ENCODE results near the gene NAGLU. TPM values are rescaled to one million over a fixed set of nuclear protein-coding genes. Genes with fewer than 3 reads are reported as not detected.

NAGLU gene
- total and polyA plus RNA-seq, 10 of the 15 experiments (the other 5 are each of a cell fraction or from before 2014, with no cell fraction given): 0.23 to 27.5 (median 8.9) TPM

DNA sequence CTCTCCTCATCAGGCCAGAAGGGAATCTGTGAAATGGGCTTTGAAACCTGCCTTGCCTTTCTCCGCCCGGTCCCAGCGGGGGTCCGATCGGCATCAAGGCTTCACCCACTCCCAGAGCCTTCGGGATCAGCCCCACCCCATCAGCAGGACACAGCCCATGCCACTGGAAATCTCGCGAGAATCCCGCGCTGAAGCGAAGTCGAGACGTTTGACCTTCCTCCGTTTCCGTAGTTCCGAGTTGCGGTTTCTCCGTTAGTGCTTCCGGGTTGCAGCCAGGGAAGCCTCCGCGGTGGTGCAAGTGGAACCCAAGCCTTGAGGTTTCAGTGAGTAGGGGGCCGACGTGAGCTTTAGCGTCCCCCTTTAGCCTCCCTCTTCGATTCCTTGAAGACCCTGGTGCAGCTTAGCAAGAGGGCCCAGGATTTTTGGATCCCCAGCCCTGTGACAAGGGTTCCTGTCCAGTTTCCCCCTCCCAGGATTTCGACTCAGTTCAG, 25.9 kb downstream of the NAGLU start, which contains the start of gene COASY (continued):
- TF ChIP-seq, protein P1, sequence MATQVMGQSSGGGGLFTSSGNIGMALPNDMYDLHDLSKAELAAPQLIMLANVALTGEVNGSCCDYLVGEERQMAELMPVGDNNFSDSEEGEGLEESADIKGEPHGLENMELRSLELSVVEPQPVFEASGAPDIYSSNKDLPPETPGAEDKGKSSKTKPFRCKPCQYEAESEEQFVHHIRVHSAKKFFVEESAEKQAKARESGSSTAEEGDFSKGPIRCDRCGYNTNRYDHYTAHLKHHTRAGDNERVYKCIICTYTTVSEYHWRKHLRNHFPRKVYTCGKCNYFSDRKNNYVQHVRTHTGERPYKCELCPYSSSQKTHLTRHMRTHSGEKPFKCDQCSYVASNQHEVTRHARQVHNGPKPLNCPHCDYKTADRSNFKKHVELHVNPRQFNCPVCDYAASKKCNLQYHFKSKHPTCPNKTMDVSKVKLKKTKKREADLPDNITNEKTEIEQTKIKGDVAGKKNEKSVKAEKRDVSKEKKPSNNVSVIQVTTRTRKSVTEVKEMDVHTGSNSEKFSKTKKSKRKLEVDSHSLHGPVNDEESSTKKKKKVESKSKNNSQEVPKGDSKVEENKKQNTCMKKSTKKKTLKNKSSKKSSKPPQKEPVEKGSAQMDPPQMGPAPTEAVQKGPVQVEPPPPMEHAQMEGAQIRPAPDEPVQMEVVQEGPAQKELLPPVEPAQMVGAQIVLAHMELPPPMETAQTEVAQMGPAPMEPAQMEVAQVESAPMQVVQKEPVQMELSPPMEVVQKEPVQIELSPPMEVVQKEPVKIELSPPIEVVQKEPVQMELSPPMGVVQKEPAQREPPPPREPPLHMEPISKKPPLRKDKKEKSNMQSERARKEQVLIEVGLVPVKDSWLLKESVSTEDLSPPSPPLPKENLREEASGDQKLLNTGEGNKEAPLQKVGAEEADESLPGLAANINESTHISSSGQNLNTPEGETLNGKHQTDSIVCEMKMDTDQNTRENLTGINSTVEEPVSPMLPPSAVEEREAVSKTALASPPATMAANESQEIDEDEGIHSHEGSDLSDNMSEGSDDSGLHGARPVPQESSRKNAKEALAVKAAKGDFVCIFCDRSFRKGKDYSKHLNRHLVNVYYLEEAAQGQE (IDR thresholded peaks at IDR 0.05; ENCODE audit: low read depth, low read length): no peak
- TF ChIP-seq ASH2L (IDR thresholded peaks at IDR 0.05; ENCODE audit: borderline replicate concordance, low read depth) (no peak), RFX5 (IDR thresholded peaks at IDR 0.05; ENCODE audit: low read depth, low read length) (no peak), SIX5 (IDR thresholded peaks at IDR 0.05; ENCODE audit: low read depth, low read length, severe bottlenecking) (peak; percentile 58), MEF2A (IDR thresholded peaks at IDR 0.05; ENCODE audit: insufficient read depth, low read depth, low read length) (0 out of 2 replicates have a peak, but pooled peaks have one; percentile 46), BHLHE40 (IDR thresholded peaks at IDR 0.05; ENCODE audit: borderline replicate concordance in 1 of 2, low read depth in 2 of 2, low read length in 1 of 2) (peak; percentile 15 to 51; a peak in 1 of 4 replicates), NBN (IDR thresholded peaks at IDR 0.05) (peak; percentile 64; the same call in 1 of the 2 replicates), BRCA1 (IDR thresholded peaks at IDR 0.05; ENCODE audit: low read depth, low read length) (peak; percentile 95), SMAD5 (IDR thresholded peaks at IDR 0.05; ENCODE audit: low read depth) (peak; percentile 69), HDGF (IDR thresholded peaks at IDR 0.05) (no peak), HDAC2 (IDR thresholded peaks at IDR 0.05) (no peak), CHD4 (IDR thresholded peaks at IDR 0.05) (no peak), RB1 (IDR thresholded peaks at IDR 0.05; ENCODE audit: borderline replicate concordance) (no peak), WRNIP1 (IDR thresholded peaks at IDR 0.05; ENCODE audit: borderline replicate concordance, low read depth, low read length) (no peak), SPI1 (IDR thresholded peaks at IDR 0.05; ENCODE audit: borderline replicate concordance, insufficient read depth, low read depth, low read length) (no peak)
- TF ChIP-seq, protein P2, sequence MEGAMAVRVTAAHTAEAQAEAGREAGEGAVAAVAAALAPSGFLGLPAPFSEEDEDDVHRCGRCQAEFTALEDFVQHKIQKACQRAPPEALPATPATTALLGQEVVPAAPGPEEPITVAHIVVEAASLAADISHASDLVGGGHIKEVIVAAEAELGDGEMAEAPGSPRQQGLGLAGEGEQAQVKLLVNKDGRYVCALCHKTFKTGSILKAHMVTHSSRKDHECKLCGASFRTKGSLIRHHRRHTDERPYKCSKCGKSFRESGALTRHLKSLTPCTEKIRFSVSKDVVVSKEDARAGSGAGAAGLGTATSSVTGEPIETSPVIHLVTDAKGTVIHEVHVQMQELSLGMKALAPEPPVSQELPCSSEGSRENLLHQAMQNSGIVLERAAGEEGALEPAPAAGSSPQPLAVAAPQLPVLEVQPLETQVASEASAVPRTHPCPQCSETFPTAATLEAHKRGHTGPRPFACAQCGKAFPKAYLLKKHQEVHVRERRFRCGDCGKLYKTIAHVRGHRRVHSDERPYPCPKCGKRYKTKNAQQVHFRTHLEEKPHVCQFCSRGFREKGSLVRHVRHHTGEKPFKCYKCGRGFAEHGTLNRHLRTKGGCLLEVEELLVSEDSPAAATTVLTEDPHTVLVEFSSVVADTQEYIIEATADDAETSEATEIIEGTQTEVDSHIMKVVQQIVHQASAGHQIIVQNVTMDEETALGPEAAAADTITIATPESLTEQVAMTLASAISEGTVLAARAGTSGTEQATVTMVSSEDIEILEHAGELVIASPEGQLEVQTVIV (IDR thresholded peaks at IDR 0.05; ENCODE audit: borderline replicate concordance, partially characterized antibody): peak; percentile 85
- TF ChIP-seq, protein P3, sequence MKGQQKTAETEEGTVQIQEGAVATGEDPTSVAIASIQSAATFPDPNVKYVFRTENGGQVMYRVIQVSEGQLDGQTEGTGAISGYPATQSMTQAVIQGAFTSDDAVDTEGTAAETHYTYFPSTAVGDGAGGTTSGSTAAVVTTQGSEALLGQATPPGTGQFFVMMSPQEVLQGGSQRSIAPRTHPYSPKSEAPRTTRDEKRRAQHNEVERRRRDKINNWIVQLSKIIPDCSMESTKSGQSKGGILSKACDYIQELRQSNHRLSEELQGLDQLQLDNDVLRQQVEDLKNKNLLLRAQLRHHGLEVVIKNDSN (IDR thresholded peaks at IDR 0.05; ENCODE audit: borderline replicate concordance, extremely low read length, insufficient read depth, low read depth, low read length): no peak
- TF ChIP-seq, protein P4, sequence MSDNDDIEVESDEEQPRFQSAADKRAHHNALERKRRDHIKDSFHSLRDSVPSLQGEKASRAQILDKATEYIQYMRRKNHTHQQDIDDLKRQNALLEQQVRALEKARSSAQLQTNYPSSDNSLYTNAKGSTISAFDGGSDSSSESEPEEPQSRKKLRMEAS (IDR thresholded peaks at IDR 0.05; ENCODE audit: low read depth, low read length): no peak
- TF ChIP-seq, protein P5, sequence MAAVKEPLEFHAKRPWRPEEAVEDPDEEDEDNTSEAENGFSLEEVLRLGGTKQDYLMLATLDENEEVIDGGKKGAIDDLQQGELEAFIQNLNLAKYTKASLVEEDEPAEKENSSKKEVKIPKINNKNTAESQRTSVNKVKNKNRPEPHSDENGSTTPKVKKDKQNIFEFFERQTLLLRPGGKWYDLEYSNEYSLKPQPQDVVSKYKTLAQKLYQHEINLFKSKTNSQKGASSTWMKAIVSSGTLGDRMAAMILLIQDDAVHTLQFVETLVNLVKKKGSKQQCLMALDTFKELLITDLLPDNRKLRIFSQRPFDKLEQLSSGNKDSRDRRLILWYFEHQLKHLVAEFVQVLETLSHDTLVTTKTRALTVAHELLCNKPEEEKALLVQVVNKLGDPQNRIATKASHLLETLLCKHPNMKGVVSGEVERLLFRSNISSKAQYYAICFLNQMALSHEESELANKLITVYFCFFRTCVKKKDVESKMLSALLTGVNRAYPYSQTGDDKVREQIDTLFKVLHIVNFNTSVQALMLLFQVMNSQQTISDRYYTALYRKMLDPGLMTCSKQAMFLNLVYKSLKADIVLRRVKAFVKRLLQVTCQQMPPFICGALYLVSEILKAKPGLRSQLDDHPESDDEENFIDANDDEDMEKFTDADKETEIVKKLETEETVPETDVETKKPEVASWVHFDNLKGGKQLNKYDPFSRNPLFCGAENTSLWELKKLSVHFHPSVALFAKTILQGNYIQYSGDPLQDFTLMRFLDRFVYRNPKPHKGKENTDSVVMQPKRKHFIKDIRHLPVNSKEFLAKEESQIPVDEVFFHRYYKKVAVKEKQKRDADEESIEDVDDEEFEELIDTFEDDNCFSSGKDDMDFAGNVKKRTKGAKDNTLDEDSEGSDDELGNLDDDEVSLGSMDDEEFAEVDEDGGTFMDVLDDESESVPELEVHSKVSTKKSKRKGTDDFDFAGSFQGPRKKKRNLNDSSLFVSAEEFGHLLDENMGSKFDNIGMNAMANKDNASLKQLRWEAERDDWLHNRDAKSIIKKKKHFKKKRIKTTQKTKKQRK (IDR thresholded peaks at IDR 0.05; ENCODE audit: low read depth, low read length): no peak

Data from GM12878 (cell line).